Lower leg skin (tissue), 3 donors: ENCODE data around the gene KRT7.

Experiments used
- POLR2A ChIP-seq, 2 donors: fragments of 450-650 bp; IDR thresholded peaks; one replicate each; pipeline ENCODE4 v1.6.1; 2016 to 2017; ENCODE audit warnings: antibody characterized with exemption in 2 of 2, mild to moderate bottlenecking in 1 of 2, moderate library complexity in 1 of 2
- TF ChIP-seq, protein P1 (sequence below), 3 donors: fragments of 450-650 bp; IDR thresholded peaks; one replicate each; pipeline ENCODE4 v1.5.1; 2016; ENCODE audit warnings: antibody characterized with exemption in 3 of 3, mild to moderate bottlenecking in 3 of 3, moderate library complexity in 2 of 3

DNA sequence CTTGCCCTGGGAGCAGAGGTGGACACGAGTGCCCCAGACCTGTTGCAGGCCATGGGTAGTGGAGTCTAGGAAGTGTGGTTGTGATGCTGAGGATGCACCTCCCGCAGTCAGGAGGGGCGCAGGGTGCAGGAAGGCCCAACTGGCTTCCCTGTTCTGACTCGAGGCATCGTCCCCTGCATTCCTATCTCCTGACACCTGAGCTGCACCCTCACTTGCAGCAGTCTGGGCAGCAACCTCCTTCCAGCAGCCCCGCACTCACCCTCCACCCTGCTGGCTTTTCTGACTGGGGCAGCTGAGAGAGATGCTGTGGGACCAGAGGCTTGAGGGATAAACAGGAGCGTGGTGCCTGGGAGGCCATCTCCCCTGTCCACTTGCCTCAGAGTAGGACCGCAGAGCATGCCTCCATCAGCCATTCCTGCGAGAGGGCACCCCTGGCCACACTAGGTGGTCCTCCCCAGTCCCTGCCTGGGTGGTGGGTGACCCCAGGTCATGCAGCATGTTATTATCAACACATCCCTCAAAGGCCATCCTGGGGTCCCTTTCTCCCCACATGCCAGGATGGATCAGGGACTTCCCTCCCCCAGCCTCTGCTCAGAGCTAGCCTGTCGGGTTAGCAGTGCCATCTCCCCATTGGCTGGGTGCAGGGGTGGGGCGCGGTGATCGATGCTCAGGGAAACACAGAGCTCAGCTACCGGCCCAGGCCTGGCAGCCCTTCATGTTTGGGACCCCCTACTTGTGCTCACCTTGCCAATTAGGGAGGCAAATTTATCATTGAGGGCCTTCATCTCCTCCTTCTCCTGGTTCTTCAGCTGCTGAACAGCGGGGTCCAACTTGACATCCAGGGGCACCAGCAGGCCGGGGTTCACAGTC is 41.9 kb upstream of the KRT7 start:
- TF ChIP-seq, protein P1, sequence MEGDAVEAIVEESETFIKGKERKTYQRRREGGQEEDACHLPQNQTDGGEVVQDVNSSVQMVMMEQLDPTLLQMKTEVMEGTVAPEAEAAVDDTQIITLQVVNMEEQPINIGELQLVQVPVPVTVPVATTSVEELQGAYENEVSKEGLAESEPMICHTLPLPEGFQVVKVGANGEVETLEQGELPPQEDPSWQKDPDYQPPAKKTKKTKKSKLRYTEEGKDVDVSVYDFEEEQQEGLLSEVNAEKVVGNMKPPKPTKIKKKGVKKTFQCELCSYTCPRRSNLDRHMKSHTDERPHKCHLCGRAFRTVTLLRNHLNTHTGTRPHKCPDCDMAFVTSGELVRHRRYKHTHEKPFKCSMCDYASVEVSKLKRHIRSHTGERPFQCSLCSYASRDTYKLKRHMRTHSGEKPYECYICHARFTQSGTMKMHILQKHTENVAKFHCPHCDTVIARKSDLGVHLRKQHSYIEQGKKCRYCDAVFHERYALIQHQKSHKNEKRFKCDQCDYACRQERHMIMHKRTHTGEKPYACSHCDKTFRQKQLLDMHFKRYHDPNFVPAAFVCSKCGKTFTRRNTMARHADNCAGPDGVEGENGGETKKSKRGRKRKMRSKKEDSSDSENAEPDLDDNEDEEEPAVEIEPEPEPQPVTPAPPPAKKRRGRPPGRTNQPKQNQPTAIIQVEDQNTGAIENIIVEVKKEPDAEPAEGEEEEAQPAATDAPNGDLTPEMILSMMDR (IDR thresholded peaks at IDR 0.05): no peak
- TF ChIP-seq POLR2A (IDR thresholded peaks at IDR 0.05): no peak
